PC-3 (cell line): ENCODE results near the gene CYP4B1. TPM values are rescaled to one million over a fixed set of nuclear protein-coding genes. Genes with fewer than 3 reads are reported as not detected.

Experiments
- ATAC-seq: fragments of 200-7000 bp; cut with Tn5 transposase; 2 replicates; pipeline ENCODE4 v1.9.1; 2020; ENCODE audit warnings: mild to moderate bottlenecking, moderate library complexity
- BruUV-seq: library from RNA; stranded (reverse); fragments of 400-500 nt; replicated peaks from 2 replicates; lab custom pipeline; 2021; lab: Mats Ljungman, UMichigan
- CTCF ChIA-PET: fragments of 300-600 bp; sonication (Branson Sonifier 250); formaldehyde crosslinking; loops from one replicate; lab custom pipeline; 2022; ENCODE audit warnings: antibody characterized with exemption; lab: Charles Lee
- POLR2A ChIA-PET: fragments of 300-600 bp; sonication (Branson Sonifier 250); formaldehyde crosslinking; loops from one replicate; lab custom pipeline; 2022; ENCODE audit warnings: antibody characterized with exemption; ENCODE audit not compliant: unreplicated experiment; lab: Charles Lee
- DNase-seq: peaks from one replicate; pipeline ENCODE4 v3.0.0-alpha.2; 2015
- H2AFZ ChIP-seq: fragments of 300-600 bp; sonication (generic); 2 replicates; pipeline ENCODE4 v1.6.0; 2016; ENCODE audit warnings: antibody characterized with exemption, low read length
- H3F3A ChIP-seq: fragments of 300-600 bp; sonication (generic); one replicate; pipeline ENCODE4 v1.6.0; 2017; ENCODE audit warnings: antibody characterized with exemption, low read length, control low read depth, mild to moderate bottlenecking; ENCODE audit not compliant: unreplicated experiment
- H3K27ac ChIP-seq: fragments of 300-600 bp; sonication (generic); 2 replicates; pipeline ENCODE4 v1.5.1; 2016; ENCODE audit warnings: mild to moderate bottlenecking, low read length
- H3K27me3 ChIP-seq: fragments of 300-600 bp; sonication (generic); 2 replicates; pipeline ENCODE4 v1.6.1; 2016; ENCODE audit warnings: low read length, mixed read lengths
- H3K36me3 ChIP-seq: fragments of 300-600 bp; sonication (generic); 2 replicates; pipeline ENCODE4 v1.6.1; 2016; ENCODE audit warnings: low read depth, mixed run types, low read length, mixed read lengths
- H3K4me1 ChIP-seq: fragments of 300-600 bp; sonication (generic); 2 replicates; pipeline ENCODE4 v1.5.1; 2016; ENCODE audit warnings: low read length; ENCODE audit not compliant: insufficient read depth
- H3K4me2 ChIP-seq: fragments of 300-600 bp; sonication (generic); 2 replicates; pipeline ENCODE4 v1.6.0; 2016; ENCODE audit warnings: low read length
- H3K4me3 ChIP-seq: fragments of 300-600 bp; sonication (generic); 2 replicates; pipeline ENCODE4 v1.5.1; 2016; ENCODE audit warnings: mild to moderate bottlenecking, low read length, mixed read lengths
- H3K79me2 ChIP-seq: fragments of 300-600 bp; sonication (generic); 2 replicates; pipeline ENCODE4 v1.6.1; 2017; ENCODE audit warnings: low read length, mixed read lengths
- H3K9ac ChIP-seq: fragments of 300-600 bp; sonication (generic); 2 replicates; pipeline ENCODE4 v1.6.0; 2016; ENCODE audit warnings: mild to moderate bottlenecking, low read length
- H3K9me2 ChIP-seq: fragments of 300-600 bp; sonication (generic); replicated peaks from 2 replicates; pipeline ENCODE4 v1.6.1; 2016; ENCODE audit warnings: mixed run types, low read length, mixed read lengths
- H3K9me3 ChIP-seq: fragments of 300-600 bp; sonication (generic); 2 replicates; pipeline ENCODE4 v1.6.1; 2016; ENCODE audit warnings: low read length, mixed read lengths
- H4K20me1 ChIP-seq: fragments of 300-600 bp; sonication (generic); 2 replicates; pipeline ENCODE4 v1.6.1; 2016; ENCODE audit warnings: low read length, mixed read lengths
- EZH2 ChIP-seq: fragments of 300-600 bp; sonication (generic); IDR thresholded peaks from one replicate; pipeline ENCODE4 v1.6.1; 2017; ENCODE audit warnings: antibody characterized with exemption, mild to moderate bottlenecking, low read length; ENCODE audit not compliant: unreplicated experiment
- EZH2phosphoT487 ChIP-seq: fragments of 300-600 bp; sonication (generic); IDR thresholded peaks from 2 replicates; pipeline ENCODE4 v1.6.1; 2018; ENCODE audit warnings: mild to moderate bottlenecking, antibody characterized with exemption, low read length, borderline replicate concordance
- intact Hi-C: fragments of 100-400 bp; cut with micrococcal nuclease; formaldehyde crosslinking; loops from 2 replicates; pipeline ENCODE4 v1.9.0; 2023
- total RNA-seq: library from RNA; depleted of rRNA; stranded (reverse); fragments of >200 nt; gene quantifications from 2 replicates; pipeline ENCODE4 v1.2.3, GENCODE V29; 2014
- TF ChIP-seq, protein P1 (sequence below): fragments of 300-600 bp; sonication (generic); conservative IDR thresholded peaks from 2 replicates; pipeline ENCODE4 v1.5.1; 2017; ENCODE audit warnings: antibody characterized with exemption, low read depth, mild to moderate bottlenecking, low read length

The CYP4B1 gene
- total RNA-seq, 1 experiment from 2014 or later: not detected

GRCh38 chr1:46819335-46819734 is 20.5 kb downstream of the CYP4B1 start:
- no peaks in the 10 kb centered on the region for H3K36me3 ChIP-seq
- H3K4me1 ChIP-seq: no peaks in the 10 kb centered on the region
- H3K79me2 ChIP-seq: no peaks in the 10 kb centered on the region
- intact Hi-C loops: no loop called here
- H2AFZ ChIP-seq: no peak overlapping the region
- H3F3A ChIP-seq: no peaks in the 10 kb centered on the region
- H3K27me3 ChIP-seq: peaks cover 3% of the 10 kb centered on the region; the same call in 1 of the 2 replicates
- H4K20me1 ChIP-seq: no peaks in the 10 kb centered on the region
- no peak overlapping the region for H3K4me3 ChIP-seq
- no peak overlapping the region for H3K9ac ChIP-seq
- H3K27ac ChIP-seq: no peak overlapping the region
- POLR2A ChIA-PET: no interaction called here
- ATAC-seq: no peak
- no TSS peak for BruUV-seq
- H3K9me2 ChIP-seq: no peaks in the 10 kb centered on the region
- DNase-seq: no peak
- H3K9me3 ChIP-seq: no peaks in the 10 kb centered on the region
- CTCF ChIA-PET: no interaction called here
- TF ChIP-seq EZH2phosphoT487 (no peak), EZH2 (no peak)
- TF ChIP-seq, protein P1, sequence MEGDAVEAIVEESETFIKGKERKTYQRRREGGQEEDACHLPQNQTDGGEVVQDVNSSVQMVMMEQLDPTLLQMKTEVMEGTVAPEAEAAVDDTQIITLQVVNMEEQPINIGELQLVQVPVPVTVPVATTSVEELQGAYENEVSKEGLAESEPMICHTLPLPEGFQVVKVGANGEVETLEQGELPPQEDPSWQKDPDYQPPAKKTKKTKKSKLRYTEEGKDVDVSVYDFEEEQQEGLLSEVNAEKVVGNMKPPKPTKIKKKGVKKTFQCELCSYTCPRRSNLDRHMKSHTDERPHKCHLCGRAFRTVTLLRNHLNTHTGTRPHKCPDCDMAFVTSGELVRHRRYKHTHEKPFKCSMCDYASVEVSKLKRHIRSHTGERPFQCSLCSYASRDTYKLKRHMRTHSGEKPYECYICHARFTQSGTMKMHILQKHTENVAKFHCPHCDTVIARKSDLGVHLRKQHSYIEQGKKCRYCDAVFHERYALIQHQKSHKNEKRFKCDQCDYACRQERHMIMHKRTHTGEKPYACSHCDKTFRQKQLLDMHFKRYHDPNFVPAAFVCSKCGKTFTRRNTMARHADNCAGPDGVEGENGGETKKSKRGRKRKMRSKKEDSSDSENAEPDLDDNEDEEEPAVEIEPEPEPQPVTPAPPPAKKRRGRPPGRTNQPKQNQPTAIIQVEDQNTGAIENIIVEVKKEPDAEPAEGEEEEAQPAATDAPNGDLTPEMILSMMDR: no peak
- H3K4me2 ChIP-seq: no peak overlapping the region

GRCh38 chr1:46820076-46820475 is 21.2 kb downstream of the CYP4B1 start:
- H3F3A ChIP-seq: no peaks in the 10 kb centered on the region
- no peak for TF ChIP-seq EZH2
- TF ChIP-seq, protein P1: no peak
- no peak for TF ChIP-seq EZH2phosphoT487
- no peaks in the 10 kb centered on the region for H3K79me2 ChIP-seq
- no peak overlapping the region for H3K27ac ChIP-seq
- no peaks in the 10 kb centered on the region; the same call in 1 of the 2 replicates for H3K27me3 ChIP-seq
- H4K20me1 ChIP-seq: no peaks in the 10 kb centered on the region
- no peak for DNase-seq
- ChIA-PET POLR2A (no interaction called here), CTCF (no interaction called here)
- ATAC-seq: no peak
- no peaks in the 10 kb centered on the region for H3K9me3 ChIP-seq
- no peak overlapping the region for H3K9ac ChIP-seq
- H3K4me1 ChIP-seq: no peaks in the 10 kb centered on the region
- H3K9me2 ChIP-seq: no peaks in the 10 kb centered on the region
- no peak overlapping the region for H2AFZ ChIP-seq
- no peak overlapping the region for H3K4me2 ChIP-seq
- no TSS peak for BruUV-seq
- intact Hi-C loops: no loop called here
- H3K4me3 ChIP-seq: no peak overlapping the region
- no peaks in the 10 kb centered on the region for H3K36me3 ChIP-seq

GRCh38 chr1:46820560-46821060 is 21.8 kb downstream of the CYP4B1 start:
- ATAC-seq: no peak
- Histone ChIP-seq H3K4me3 (no peak overlapping the region), H3K9me2 (no peaks in the 10 kb centered on the region), H3K36me3 (no peaks in the 10 kb centered on the region), H3K27me3 (no peaks in the 10 kb centered on the region; the same call in 1 of the 2 replicates), H3K27ac (no peak overlapping the region), H3K79me2 (no peaks in the 10 kb centered on the region), H3K4me2 (no peak overlapping the region), H3K9ac (no peak overlapping the region), H3K9me3 (no peaks in the 10 kb centered on the region), H3F3A (no peaks in the 10 kb centered on the region), H3K4me1 (no peaks in the 10 kb centered on the region), H2AFZ (no peak overlapping the region), H4K20me1 (no peaks in the 10 kb centered on the region)
- TF ChIP-seq EZH2phosphoT487 (no peak), EZH2 (no peak)
- TF ChIP-seq, protein P1: no peak
- CTCF ChIA-PET: no interaction called here
- intact Hi-C loops: no loop called here
- no peak for DNase-seq
- POLR2A ChIA-PET: no interaction called here
- no TSS peak for BruUV-seq
